NCI-H2196 (cell line): ENCODE measurements around the gene KDM1B.
"Not testable (repeated sequence)": the region's sequence is repeated elsewhere in the genome, so short reads cannot be mapped to it uniquely, and the experiment has no call there.

Experiments used
- DNase-seq: peaks from one replicate; lab custom pipeline; 2025; ENCODE audit not compliant: unreplicated experiment; lab: John Stamatoyannopoulos, UW

KDM1B gene

DNA sequence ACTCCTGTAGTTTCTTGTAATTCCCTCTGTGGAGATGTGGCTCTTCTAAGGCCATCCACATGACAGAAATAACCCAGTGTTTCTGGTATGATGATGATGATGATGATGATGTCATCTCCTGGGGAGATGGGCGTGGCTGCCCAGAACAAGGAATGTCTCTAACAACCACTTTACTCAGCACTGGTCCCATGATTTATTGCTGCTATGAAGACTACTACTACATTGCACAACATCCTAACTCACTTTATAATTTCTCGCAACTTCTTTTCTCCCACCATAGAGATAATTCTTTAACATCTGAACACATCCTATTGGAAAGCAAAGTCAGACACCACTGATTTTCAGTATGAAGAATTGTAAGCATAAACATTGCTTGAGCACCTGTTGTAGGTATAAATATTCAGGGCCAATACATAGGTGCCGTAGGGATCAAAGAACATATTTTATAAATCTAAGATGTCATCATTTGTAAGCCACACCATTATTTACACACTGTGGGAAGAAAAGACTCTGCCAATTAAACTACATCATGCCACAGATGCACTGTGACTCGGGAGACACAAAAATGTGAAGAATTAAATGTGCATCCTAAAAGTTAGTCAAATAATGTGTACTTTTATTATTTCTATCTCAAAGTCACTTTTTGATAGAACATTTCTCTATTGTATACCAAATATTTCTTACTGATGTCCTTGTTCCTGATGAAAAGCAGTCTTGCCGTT is 6.8 kb upstream of the KDM1B start:
- DNase-seq: no peak

DNA sequence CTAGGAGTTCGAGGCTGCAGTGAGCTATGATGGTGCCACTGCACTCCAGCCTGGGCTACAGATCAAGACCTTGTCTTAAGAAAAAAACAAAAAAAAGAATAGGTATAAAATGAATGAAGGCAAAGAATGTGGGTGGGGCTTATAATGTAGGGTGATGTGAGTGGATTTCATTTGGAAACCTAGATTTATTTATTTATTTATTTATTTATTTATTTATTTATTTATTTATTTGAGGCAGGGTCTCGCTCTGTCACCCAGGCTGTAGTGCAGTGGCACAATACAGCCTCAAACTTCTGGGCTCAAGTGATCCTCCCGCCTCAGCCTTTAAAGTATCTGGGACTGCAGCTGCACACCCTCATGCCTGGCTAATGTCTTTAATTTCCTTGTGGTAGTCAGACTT is 3.8 kb upstream of the KDM1B start:
- DNase-seq: not testable (repeated sequence)

DNA sequence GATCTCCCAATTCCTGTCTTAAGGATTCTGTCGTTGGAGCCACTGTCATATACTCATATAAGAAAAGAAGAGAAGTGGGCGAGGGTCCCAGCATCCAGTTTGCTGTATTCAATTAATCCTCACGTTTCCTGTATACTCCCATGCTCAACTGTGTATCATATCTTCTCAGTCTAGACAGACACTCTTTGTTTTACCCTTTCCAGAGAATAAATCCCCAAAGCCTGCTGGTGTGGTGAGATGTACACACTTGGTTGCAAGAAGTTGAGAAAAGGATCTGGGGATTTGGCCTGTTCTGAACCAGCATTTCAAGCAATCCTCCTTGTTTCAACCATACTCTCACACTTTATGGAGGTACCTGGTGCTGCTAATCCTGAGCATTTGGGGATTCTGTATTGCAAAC is 3.4 kb upstream of the KDM1B start:
- DNase-seq: no peak

DNA sequence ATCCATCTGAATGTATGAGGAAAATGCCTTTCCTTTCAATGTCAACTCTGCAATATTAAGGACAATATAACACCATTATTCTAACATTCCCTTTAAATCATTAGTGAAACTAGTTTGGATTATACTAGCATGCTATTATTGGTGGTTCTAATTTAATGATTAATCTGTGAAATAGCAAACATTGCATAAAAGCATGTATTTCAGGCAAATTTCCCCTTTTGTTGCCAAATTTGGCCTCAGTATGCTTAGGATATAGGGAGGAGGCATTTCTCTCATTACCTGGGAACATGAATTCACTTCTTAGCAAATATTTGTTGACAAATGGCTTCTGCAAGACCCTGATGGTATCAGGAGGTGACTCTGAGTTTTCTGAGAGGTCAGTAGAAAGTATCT is 1.9 kb upstream of the KDM1B start:
- DNase-seq: no peak

DNA sequence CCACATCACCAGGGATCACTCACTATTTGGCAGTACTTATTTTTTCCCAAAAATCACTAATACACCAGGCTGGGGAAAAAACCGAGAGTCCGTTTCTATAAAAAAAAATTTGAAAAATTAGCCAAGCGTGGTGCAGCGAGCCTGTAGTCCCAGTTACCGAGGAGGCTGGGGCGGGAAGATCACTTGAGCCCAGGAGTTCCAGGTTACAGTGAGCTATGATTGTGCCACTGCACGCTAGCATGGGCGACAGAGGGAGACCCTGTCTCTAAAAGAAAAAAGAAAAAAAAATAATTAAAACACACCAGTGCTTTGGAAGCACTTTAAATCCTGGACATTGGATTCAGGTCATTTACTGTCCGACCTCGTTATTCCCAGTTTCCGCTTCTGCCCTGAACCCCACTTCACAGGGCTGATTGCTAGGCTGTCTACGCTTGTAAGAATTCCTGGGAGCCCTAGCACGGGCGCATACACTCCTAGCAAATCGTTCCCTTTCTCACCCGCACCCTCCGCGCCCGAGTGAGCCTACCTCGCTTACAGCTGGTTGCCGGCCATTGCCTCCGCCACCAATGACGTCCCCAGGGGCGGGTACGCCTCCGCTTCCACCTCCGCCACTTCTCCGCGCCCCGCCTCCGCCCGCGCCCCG is 594 bp upstream of the KDM1B start, which contains the start of gene TPMT:
TSS of gene TPMT (minus strand) at position 571 of the 643 bp plus-strand sequence. CDS start 5,950 bp downstream, outside the sequence.
- DNase-seq: no peak

DNA sequence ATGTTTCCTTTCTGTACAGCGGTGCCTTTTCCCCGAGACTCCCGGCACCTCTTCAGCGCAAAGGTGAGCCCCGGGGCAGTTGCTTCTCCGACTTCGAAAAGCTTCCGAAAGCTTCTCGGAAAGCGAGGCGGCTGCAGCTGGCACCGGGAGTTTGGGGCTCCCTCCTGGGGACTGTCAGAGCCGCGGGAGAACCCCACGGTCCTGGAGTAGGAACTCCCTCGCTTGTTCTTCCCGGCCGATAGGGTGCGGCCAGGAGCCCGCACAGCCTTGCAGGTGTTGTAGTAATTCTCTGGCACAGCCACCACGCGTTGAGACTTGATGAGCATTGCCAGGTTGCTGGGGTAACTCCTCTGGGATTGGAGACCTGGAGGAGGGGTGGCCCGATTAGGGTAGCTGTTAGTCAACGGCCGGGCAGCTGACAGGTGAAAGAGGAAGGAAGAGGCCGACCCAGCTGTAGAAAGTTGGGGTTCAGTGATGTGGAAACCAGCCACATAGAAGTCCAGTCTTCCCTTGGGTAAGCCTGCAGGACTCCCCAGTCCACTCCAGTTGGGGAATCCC is 721 bp downstream of the KDM1B start:
- DNase-seq: peak; percentile 82

DNA sequence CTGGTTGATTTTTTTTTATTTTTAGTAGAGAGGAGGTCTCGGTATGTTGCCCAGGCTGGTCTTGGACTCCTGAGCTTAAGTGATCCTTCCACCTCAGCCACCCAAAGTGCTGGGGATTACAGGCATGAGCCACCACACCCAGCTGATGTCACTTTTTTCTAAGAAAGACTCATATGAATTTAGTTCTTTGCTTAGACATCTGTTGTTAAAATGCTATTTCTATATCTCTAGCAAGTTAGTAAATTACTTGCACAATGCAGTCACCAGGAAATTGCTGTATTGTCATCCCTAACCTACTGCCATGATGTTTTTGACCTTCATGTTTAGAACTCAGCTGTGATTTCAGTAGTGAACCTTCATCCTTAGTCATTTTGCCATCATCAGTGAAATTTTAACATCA is 5.7 kb downstream of the KDM1B start:
- DNase-seq: no peak

DNA sequence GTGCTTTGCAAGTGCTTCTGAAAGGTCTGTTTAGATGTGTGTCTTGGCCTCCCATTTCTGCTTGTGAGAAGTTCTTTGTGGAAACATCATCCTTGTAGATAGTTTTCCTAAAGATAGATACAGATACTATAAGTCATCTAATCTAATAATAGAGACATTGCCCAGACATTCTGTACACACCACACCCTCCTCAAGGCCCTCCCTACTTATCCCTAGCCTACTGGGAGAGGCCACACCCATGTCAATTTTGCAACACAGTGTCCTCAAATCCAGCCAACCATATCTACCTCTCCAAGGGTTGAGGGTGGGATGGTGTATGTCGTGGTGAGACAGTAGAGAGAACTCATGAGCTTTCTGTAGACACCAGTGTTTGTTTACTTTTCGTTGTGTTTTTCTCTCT is 6.2 kb downstream of the KDM1B start:
- no peak for DNase-seq

DNA sequence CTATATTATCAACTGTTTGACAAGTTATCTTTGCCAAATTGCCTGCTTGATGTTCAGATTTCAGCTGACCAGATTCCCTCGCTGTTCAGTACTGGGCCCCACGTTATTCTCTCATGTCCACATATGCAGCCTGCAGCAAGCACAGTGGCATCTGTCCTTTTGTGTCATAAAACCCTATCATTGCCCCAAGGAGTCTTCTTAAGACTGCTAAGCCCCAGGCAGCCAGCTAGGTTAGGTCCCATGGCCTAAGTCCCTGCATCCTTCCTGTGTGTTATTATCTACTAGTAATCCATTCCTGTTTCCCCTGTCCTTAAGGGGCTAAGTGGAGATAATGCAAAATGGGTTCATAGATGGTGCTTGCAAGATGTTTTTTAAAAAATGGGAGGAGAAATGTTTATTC is 7.2 kb downstream of the KDM1B start:
- no peak for DNase-seq

DNA sequence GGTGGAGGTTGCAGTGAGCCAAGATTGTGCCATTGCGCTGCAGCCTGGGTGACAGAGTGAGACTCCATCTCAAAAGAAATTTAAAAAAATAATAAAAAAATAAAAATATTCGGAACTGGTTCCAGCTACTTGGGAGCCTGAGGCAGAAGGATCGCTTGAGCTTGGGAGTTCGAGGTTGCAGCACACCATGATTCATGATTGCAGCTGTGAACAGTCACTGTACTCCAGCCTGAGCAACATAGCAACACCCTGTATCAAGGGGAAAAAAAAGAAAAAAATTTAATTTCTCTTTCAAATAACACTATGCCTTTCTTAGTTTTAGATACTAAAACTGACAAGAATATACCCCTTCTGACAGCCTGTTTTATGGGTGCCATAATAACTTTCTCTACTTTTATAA is 10.5 kb downstream of the KDM1B start:
- DNase-seq: no peak

DNA sequence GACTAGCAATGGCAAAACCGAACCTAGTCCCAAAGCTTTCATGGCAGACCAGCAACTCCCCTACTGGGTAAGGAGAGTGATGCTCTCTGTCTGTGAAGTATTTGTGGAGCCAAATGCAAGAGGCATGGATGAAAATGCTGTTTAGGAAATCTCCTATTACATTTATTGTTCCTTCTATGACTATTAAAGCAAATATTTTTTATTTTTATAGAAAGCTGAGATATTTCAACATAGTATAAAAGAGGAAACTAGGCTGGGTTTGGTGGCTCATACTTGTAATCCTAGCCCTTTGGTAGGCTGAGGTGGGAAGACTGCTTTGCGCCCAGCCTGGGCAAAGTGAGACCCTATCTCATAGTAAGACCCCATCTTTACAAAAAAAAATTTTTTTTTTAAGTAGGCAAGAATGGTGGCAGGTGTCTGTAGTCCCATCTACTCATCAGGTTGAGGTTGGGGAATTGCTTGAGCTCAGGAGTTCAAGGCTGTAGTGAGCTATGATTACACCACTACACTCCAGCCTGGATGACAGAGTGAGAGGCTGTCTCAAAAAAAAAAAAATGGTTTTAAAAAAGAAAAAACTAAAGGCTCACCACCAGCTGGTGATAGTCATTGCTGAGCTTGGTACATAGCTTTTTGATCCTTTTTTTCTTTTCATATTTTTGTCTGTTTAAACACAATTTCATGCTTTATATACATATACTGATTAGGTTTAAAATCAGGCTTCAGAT is 11.3 kb downstream of the KDM1B start:
- no peak for DNase-seq

DNA sequence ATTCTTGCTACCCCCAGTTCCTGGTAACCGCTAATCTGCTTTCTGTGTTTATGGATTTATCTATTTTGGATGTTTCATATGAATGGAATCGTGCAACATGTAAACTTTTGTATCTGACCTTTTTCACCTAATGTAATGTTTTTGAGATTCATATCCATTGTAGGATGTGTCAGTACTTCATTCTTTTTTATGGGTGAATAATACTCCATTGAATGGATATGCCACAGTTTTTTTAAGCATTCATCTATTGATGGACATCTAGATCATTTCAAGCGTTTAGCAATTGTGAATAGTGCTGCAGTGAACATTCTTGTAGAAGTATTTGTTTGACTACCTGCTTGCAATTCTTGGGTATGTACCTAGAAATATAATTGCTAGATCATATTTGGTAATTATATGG is 13.0 kb downstream of the KDM1B start:
- no peak for DNase-seq

DNA sequence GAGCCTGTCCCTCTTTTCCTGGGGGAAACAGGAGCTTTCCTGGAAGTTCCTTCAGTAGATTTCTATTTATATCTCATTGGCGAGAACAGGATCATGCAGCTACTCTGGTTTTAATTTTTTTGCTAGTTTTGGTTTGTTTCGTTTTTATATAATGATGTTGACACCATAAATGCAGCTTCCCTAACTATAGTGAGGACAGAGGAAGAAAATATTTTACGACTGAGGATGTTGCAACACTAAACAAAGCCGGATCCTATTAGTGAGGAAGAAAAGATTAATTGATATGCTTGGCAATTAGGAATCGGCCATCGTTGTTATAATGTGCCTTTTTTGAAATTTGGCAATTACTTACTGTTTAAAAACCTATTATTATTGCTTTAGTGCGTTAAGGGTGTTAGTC is 16.6 kb downstream of the KDM1B start:
- no peak for DNase-seq

DNA sequence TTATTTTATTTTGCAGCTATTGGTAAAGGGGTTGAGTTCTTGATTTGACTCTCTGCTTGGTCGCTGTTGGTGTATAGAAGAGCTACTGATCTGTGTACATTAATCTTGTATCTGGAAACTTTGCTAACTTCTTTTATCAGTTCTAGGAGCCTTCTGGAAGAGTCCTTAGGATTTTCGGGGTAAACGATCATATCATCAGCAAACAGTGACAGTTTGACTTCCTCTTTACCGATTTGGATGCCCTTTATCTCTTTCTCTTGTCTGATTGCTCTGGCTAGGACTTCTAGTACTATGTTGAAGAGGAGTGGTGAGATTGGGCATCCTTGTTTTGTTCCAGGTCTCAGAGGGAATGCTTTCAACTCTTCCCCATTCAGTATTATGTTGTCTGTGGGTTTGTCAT is 21.0 kb downstream of the KDM1B start:
- DNase-seq: not testable (repeated sequence)

DNA sequence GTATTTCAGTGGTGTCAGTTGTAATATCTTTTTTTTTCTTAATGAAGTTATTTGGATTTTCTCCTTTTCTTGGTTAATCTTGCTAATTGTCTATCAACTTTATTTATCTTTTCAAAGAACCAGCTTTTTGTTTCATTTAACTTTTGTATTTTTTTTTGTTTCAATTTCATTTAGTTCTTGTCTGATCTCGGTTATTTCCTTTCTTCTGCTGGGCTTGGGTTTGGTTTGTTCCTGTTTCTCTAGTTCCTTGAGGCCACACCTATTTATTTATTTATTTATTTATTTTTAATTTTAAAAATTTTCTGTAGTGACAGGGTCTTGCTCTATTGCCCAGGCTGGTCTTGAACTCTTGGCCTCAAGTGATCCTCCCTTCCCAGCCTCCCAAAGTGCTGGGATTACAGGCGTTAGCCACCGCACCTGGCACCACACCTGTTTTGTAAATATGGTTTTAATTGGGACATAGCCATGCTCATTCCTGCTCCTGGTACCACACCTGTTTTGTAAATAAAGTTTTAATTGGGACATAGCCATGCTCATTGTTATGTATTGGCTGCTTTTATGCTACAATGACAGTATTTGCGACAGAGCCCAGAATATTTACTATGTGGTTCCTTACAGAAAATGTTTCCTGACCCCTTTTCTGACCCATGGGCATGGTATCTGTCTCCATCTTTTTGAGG is 22.2 kb downstream of the KDM1B start:
- no peak for DNase-seq

DNA sequence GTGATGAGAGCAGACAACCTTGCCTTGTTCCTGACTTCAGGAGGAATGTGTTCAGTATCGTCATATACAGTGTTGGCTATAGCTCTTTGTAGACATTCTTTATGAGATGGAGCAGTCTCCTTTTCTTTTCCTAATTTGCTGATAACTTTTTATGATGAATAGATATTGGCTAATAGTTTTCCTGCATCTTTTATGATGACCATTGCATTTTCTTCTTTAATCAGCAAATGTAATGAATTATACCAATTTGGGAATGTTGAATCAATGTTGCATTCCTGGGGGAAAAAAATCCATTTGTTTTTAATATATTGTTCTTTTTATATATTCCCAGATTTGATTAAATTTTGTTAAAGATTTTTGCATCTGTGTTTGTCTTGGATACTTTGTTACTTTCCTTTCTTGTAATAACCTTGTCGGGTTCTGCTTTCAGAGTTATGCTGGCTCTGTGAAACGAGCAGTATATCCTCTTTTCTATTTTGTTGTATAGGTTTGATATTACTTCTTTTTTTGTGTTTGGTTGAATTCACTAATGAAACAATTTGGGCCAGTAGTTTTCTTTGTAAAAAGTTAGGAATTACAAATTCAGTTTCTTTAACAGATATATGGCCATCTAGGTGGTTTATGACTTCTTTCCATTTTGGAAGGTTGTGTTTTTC is 23.9 kb downstream of the KDM1B start:
- DNase-seq: no peak

DNA sequence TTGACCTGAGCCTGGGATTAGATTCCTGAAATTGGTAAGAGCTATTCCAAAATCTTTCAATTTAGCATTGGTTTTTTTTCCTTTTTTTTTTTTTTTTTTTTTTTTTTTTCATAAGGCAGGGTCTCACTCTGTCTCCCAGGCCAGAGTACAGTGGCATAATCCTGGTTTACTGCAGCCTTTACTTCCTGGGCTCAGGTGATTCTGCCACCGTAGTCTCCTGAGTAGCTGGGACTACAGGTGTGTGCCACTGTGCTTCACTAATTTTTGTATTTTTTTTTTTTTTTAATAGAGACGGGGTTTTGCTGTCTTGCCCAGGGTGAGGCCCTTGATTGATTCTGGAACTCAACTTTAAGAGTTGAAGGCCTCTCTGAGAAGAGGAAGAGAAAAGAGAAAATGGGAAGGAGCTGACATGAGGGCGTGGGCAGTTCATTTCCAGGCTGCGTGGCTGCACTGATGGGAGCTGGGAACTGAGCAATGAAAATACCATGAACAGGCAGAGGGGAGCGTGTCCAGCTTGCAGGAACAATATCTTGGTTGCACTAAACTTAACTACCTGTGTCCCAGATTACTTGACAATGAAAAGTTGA is 24.6 kb downstream of the KDM1B start:
- DNase-seq: no peak

DNA sequence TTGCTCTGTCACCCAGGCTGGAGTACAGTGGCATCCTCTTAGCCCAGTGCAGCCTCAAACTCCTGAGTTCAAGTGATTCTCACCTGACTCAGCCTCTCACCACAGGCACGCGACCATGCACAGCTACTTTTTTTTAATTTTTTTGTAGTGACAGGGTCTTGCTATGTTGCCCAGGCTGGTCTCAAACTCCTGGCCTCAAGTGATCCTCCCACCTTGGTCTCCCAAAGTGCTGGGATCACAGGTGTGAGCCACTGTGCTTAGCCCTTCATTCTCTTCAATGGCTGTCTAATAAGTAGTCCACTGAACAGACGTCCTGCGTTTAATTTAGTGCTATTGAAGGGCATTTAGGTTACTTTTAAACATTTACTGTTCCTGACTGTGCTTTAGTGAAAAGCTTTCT is 27.3 kb downstream of the KDM1B start:
- DNase-seq: no peak

DNA sequence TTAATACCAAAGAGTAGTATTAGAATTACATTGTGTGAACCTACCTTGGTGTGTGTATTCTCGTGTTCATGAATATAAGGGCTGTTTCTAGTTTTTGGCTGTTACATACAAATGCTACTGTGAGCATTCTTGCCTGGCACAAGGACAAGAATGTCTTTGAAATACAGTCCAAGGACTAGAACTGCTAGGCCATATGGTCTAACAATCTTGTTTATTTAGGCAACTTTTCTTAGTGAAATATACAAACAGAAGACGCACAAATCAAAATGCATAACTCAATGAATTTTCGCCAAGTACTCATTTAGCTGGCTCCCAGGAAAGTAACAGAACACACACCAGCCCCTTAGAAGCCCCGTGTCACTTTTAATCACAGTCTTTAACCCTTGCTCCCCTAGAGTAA is 28.5 kb downstream of the KDM1B start:
- DNase-seq: no peak

DNA sequence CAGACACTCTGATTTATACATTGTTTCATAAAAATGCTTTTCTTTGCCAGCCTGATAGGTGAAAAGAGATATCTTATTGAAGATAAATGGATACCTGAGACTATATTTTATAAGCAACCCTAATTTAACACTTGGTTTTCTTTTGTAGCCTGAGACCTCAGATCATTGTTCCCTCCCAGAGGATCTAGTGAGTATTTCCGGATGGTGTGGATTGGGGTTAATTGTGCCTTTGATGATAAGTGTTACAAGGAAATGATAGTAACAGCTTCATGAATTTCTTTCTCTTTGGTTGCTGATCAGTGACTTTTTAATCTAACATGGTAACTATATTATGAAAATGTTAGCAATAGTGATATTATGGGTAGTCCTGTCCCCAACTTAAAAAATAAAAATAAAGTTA is 30.4 kb downstream of the KDM1B start:
- no peak for DNase-seq
